Neuronal stem cell (in vitro differentiated cells): ENCODE data around the gene USP10.

Experiments used
- DNase-seq: peaks from one replicate; pipeline ENCODE4 v3.0.0-alpha.2; 2013; ENCODE audit warnings: low spot score
- H2AFZ ChIP-seq: one replicate; pipeline ENCODE4 v1.6.1; 2013; ENCODE audit warnings: mild to moderate bottlenecking, low read length, inconsistent platforms
- H2AK5ac ChIP-seq: 2 replicates; pipeline ENCODE4 v1.6.1; 2013; ENCODE audit warnings: low read depth, mild to moderate bottlenecking, inconsistent platforms, low read length, moderate library complexity, mixed read lengths
- H2BK120ac ChIP-seq: 2 replicates; pipeline ENCODE4 v1.6.1; 2013; ENCODE audit warnings: low read depth, mild to moderate bottlenecking, inconsistent platforms, low read length, moderate library complexity, mixed read lengths
- H2BK12ac ChIP-seq: one replicate; pipeline ENCODE4 v1.6.1; 2013; ENCODE audit warnings: low read length, inconsistent platforms
- H2BK15ac ChIP-seq: 2 replicates; pipeline ENCODE4 v1.6.1; 2013; ENCODE audit warnings: mild to moderate bottlenecking, low read length, inconsistent platforms, mixed read lengths
- H2BK5ac ChIP-seq: one replicate; pipeline ENCODE4 v1.6.1; 2013; ENCODE audit warnings: inconsistent platforms, mild to moderate bottlenecking, low read length, moderate library complexity
- H3K14ac ChIP-seq: one replicate; pipeline ENCODE4 v1.6.1; 2013; ENCODE audit warnings: low read length, inconsistent platforms
- H3K18ac ChIP-seq: 2 replicates; pipeline ENCODE4 v1.6.1; 2013; ENCODE audit warnings: low read length, inconsistent platforms
- H3K23ac ChIP-seq: 2 replicates; pipeline ENCODE4 v1.6.1; 2013; ENCODE audit warnings: low read depth, mild to moderate bottlenecking, mixed read lengths, low read length, inconsistent platforms; ENCODE audit not compliant: poor library complexity
- H3K27ac ChIP-seq: replicated peaks from 3 replicates; pipeline ENCODE4 v1.5.1; 2013; ENCODE audit warnings: low read length, inconsistent platforms
- H3K27me3 ChIP-seq, 3 experiments: 2 replicates each; pipeline ENCODE4 v1.6.1; 2013; ENCODE audit warnings: low read length in 3 of 3, mild to moderate bottlenecking in 2 of 3, inconsistent platforms in 1 of 3, low read depth in 1 of 3, mixed read lengths in 1 of 3, moderate library complexity in 1 of 3; ENCODE audit not compliant: control insufficient read depth in 3 of 3, insufficient read depth in 3 of 3
- H3K36me3 ChIP-seq, 2 donors: replicated peaks in 1 of 2; 2 replicates each; pipeline ENCODE4 v1.6.1; 2013; ENCODE audit warnings: low read length in 2 of 2; ENCODE audit not compliant: control insufficient read depth in 2 of 2, insufficient read depth in 2 of 2
- H3K4ac ChIP-seq: 2 replicates; pipeline ENCODE4 v1.6.1; 2013; ENCODE audit warnings: inconsistent platforms, mild to moderate bottlenecking, low read length, moderate library complexity
- H3K4me1 ChIP-seq, 2 donors: 1 replicate in 1 of 2; 2 replicates in 1 of 2; pipeline ENCODE4 v1.6.1; 2013; ENCODE audit warnings: low read length in 2 of 2, low read depth in 1 of 2; ENCODE audit not compliant: control insufficient read depth in 2 of 2, insufficient read depth in 1 of 2
- H3K4me2 ChIP-seq: one replicate; pipeline ENCODE4 v1.6.1; 2013; ENCODE audit warnings: mild to moderate bottlenecking, low read length, inconsistent platforms; ENCODE audit not compliant: insufficient read depth, poor library complexity, severe bottlenecking
- H3K4me3 ChIP-seq, 2 donors: 2 replicates each; pipeline ENCODE4 v1.5.1; 2013; ENCODE audit warnings: low read length in 2 of 2, mild to moderate bottlenecking in 2 of 2, inconsistent platforms in 1 of 2, moderate library complexity in 1 of 2
- H3K79me1 ChIP-seq: one replicate; pipeline ENCODE4 v1.6.1; 2013; ENCODE audit warnings: low read depth, mild to moderate bottlenecking, inconsistent platforms, low read length, moderate library complexity
- H3K9ac ChIP-seq: one replicate; pipeline ENCODE4 v1.6.1; 2013; ENCODE audit warnings: mild to moderate bottlenecking, low read depth, low read length, inconsistent platforms; ENCODE audit not compliant: poor library complexity
- H3K9me3 ChIP-seq, 2 donors: replicated peaks in 1 of 2; 2 replicates each; pipeline versions ENCODE3 to v1.6.1; 2013; ENCODE audit warnings: low read length in 2 of 2, mild to moderate bottlenecking in 2 of 2, inconsistent platforms in 1 of 2, low read depth in 1 of 2, mixed read lengths in 1 of 2, moderate library complexity in 1 of 2; ENCODE audit not compliant: control insufficient read depth in 2 of 2, insufficient read depth in 1 of 2
- H4K8ac ChIP-seq: one replicate; pipeline ENCODE4 v1.6.1; 2013; ENCODE audit warnings: low read depth, mild to moderate bottlenecking, inconsistent platforms, low read length, moderate library complexity
- H4K91ac ChIP-seq: one replicate; pipeline ENCODE4 v1.6.1; 2013; ENCODE audit warnings: low read length, low read depth, mild to moderate bottlenecking, inconsistent platforms; ENCODE audit not compliant: poor library complexity
- WGBS, 2 donors: extraction: QIAGEN DNeasy Blood & Tissue Kit; methylation state at CpG; one replicate each; pipeline ENCODE4 v1.1.7; 2013; ENCODE audit warnings: missing lambda C conversion rate in 2 of 2, mixed read lengths in 1 of 2; ENCODE audit not compliant: insufficient read length in 2 of 2, insufficient replicate concordance in 1 of 2; ENCODE audit errors: extremely low coverage in 2 of 2; 5-methylcytosine and 5-hydroxymethylcytosine counted together

USP10 gene

DNA sequence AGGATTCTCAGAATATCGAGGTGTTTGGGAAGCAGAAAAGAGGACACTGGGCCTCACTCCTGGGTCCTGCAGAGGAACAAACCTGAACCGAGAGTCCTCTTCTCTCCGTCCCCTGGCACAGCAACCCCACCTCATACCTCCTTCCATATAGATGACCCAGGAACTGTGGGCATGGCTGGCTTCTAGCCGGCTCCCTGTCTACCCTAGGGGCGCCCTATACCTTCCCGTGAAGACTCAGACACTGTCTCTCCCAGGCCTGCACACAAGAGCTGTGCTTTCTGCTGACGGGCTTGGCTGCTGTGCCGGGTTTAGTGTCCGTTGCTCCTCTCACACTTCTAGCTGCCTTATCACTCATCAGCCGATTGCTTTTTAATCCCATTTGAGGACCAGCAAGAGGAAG is 73.5 kb downstream of the USP10 start:
- Histone ChIP-seq H3K23ac (no peak overlapping the region), H3K18ac (no peak overlapping the region), H3K27me3 (no peaks in the 10 kb centered on the region), H2BK5ac (no peak overlapping the region), H3K4me1 (no peaks in the 10 kb centered on the region), H4K8ac (no peak overlapping the region), H3K9ac (no peak overlapping the region), H2AFZ (no peak overlapping the region), H3K79me1 (no peaks in the 10 kb centered on the region), H3K4me2 (no peak overlapping the region), H3K14ac (no peak overlapping the region), H3K9me3 (no peaks in the 10 kb centered on the region), H2BK12ac (no peak overlapping the region), H3K27ac (no peak overlapping the region), H3K4ac (no peak overlapping the region), H2BK15ac (no peak overlapping the region), H2BK120ac (no peak overlapping the region), H3K4me3 (no peak overlapping the region), H4K91ac (no peak overlapping the region), H3K36me3 (peaks cover 55 to 94% of the 10 kb centered on the region in 2 donors), H2AK5ac (no peak overlapping the region)
- no CpG with 5 or more reads among the region's 10 CpGs for WGBS, 2 donors
- DNase-seq, result no peak

- Histone ChIP-seq H3K27me3 (no peaks in the 10 kb centered on the region), H2BK12ac (no peak overlapping the region), H3K4me2 (no peak overlapping the region), H3K79me1 (no peaks in the 10 kb centered on the region), H3K27ac (no peak overlapping the region), H3K36me3 (peaks cover 51 to 94% of the 10 kb centered on the region in 2 donors), H3K18ac (no peak overlapping the region), H3K14ac (no peak overlapping the region), H4K91ac (no peak overlapping the region), H3K4ac (no peak overlapping the region), H2AFZ (no peak overlapping the region), H3K4me3 (no peak overlapping the region), H3K9me3 (no peaks in the 10 kb centered on the region), H3K9ac (no peak overlapping the region), H2AK5ac (no peak overlapping the region), H3K23ac (no peak overlapping the region), H3K4me1 (no peaks in the 10 kb centered on the region), H2BK120ac (no peak overlapping the region), H2BK15ac (no peak overlapping the region), H4K8ac (no peak overlapping the region), H2BK5ac (no peak overlapping the region)
- WGBS, 2 donors, result no CpG with 5 or more reads among the region's 4 CpGs
- no peak for DNase-seq
Measured at GRCh38 chr16:84774810-84775209, 75.0 kb downstream of the USP10 start.

- H3K36me3 ChIP-seq, result peaks cover 51 to 94% of the 10 kb centered on the region in 2 donors
- WGBS, 2 donors, result no CpG with 5 or more reads among the region's 14 CpGs
Measured at GRCh38 chr16:84775262-84775810, 75.5 kb downstream of the USP10 start.

DNA sequence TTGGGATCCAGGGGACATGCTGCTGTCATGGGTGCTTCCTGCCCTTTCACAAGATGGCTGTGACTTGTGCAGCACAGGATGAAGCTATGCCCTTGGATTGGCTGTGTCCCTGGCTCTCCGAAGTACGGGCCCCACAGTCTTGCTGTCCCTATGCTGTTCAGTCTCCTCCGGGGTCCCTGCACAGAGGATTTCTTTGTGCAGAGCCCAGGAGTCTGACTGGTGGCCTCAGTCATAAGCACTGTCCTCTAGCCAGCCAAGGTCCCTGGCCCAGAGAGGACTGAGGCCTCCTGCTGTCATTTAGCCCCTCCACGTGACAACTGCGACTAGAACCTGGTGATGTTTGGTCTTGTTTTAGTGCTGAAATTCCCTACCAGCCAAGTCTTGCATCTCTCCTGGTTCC is 77.6 kb downstream of the USP10 start:
- Histone ChIP-seq H4K91ac (no peak overlapping the region), H3K18ac (no peak overlapping the region), H4K8ac (no peak overlapping the region), H3K9ac (no peak overlapping the region), H3K4me2 (no peak overlapping the region), H3K4me3 (no peak overlapping the region), H2AFZ (no peak overlapping the region), H3K4me1 (no peaks in the 10 kb centered on the region), H3K4ac (no peak overlapping the region), H3K79me1 (no peaks in the 10 kb centered on the region), H3K27ac (no peak overlapping the region), H3K14ac (no peak overlapping the region), H3K27me3 (no peaks in the 10 kb centered on the region), H2BK15ac (no peak overlapping the region), H2BK5ac (no peak overlapping the region), H2AK5ac (no peak overlapping the region), H3K36me3 (peaks cover 48 to 80% of the 10 kb centered on the region in 2 donors), H2BK12ac (no peak overlapping the region), H3K9me3 (no peaks in the 10 kb centered on the region), H3K23ac (no peak overlapping the region), H2BK120ac (no peak overlapping the region)
- no CpG with 5 or more reads among the region's 5 CpGs for WGBS, 2 donors
- no peak for DNase-seq

More at GRCh38 chr16:84775262-84775810, 75.5 kb downstream of the USP10 start:
- Histone ChIP-seq H3K18ac (peak overlapping the region; percentile 67), H3K27ac (no peak overlapping the region), H3K9ac (no peak overlapping the region), H2BK12ac (no peak overlapping the region), H3K4me3 (no peak overlapping the region), H3K4me2 (no peak overlapping the region), H3K4me1 (no peaks in the 10 kb centered on the region), H2BK120ac (no peak overlapping the region), H3K14ac (no peak overlapping the region), H3K9me3 (no peaks in the 10 kb centered on the region), H3K4ac (no peak overlapping the region), H2AK5ac (no peak overlapping the region), H2AFZ (no peak overlapping the region), H3K23ac (peak overlapping the region; percentile 94), H2BK5ac (no peak overlapping the region), H2BK15ac (no peak overlapping the region), H3K27me3 (no peaks in the 10 kb centered on the region), H4K91ac (no peak overlapping the region), H4K8ac (no peak overlapping the region), H3K79me1 (no peaks in the 10 kb centered on the region)
- no peak for DNase-seq
